Measurements from ENCODE around the gene MED6. TPM values are rescaled to one million over a fixed set of nuclear protein-coding genes. Genes with fewer than 3 reads are reported as not detected.

Gene MED6
- polyA plus RNA-seq, 1 donor from 2014 or later: 46.6 TPM

DNA sequence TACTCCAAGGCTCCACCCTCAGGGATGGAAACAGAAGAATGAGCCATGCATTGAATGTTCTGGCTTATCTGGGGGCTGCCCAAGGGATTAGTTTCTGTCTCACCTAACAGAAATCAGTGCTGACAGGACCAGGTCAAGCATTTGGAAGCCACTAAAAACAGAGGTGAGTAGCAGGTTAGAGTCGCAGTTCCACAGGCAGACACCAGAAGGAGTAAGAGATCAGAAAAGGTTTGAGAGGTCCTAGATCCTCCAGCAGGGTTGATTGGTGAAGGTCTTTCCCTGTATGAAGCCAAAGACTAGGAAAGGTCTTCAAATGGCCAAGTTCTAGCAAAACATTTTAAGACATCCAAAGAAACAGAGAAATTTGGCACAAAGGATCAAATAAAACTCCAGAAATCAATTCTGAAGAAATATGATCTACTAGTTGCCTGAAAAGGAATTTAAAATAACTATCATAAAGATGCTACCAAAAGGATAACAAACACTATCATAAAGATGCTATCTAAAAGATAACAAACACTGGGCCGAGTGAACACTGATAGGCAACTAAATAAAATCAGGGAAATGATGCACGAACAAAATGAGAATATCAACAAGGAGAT lies 21.8 kb upstream of the MED6 start:
- no peaks in the 10 kb centered on the region for H3K9me2 ChIP-seq (ENCODE audit: insufficient read depth, low read length)
- H3F3A ChIP-seq (ENCODE audit: insufficient read depth, low read length, poor library complexity, severe bottlenecking): no peaks in the 10 kb centered on the region
- no peaks in the 10 kb centered on the region for H3K9me3 ChIP-seq (ENCODE audit: low read length)
- no peak overlapping the region for H3K4me3 ChIP-seq (ENCODE audit: low read length)
- TF ChIP-seq RAD21 (conservative IDR thresholded peaks at IDR 0.05): peak; percentile 51
- TF ChIP-seq EP300 (conservative IDR thresholded peaks at IDR 0.05; ENCODE audit: poor library complexity, severe bottlenecking): no peak
- peak; percentile 58 for TF ChIP-seq SMC3 (conservative IDR thresholded peaks at IDR 0.05; ENCODE audit: poor library complexity)
- TF ChIP-seq EZH2 (IDR thresholded peaks at IDR 0.05; ENCODE audit: borderline replicate concordance, insufficient read depth, low read length, poor library complexity, severe bottlenecking): no peak
- TF ChIP-seq POLR2AphosphoS5 (IDR thresholded peaks at IDR 0.05): no peak
- TF ChIP-seq TAF1 (IDR thresholded peaks at IDR 0.05; ENCODE audit: low read depth): no peak
- no peak for TF ChIP-seq MXI1 (conservative IDR thresholded peaks at IDR 0.05; ENCODE audit: poor library complexity, severe bottlenecking)
- TF ChIP-seq, protein P1, sequence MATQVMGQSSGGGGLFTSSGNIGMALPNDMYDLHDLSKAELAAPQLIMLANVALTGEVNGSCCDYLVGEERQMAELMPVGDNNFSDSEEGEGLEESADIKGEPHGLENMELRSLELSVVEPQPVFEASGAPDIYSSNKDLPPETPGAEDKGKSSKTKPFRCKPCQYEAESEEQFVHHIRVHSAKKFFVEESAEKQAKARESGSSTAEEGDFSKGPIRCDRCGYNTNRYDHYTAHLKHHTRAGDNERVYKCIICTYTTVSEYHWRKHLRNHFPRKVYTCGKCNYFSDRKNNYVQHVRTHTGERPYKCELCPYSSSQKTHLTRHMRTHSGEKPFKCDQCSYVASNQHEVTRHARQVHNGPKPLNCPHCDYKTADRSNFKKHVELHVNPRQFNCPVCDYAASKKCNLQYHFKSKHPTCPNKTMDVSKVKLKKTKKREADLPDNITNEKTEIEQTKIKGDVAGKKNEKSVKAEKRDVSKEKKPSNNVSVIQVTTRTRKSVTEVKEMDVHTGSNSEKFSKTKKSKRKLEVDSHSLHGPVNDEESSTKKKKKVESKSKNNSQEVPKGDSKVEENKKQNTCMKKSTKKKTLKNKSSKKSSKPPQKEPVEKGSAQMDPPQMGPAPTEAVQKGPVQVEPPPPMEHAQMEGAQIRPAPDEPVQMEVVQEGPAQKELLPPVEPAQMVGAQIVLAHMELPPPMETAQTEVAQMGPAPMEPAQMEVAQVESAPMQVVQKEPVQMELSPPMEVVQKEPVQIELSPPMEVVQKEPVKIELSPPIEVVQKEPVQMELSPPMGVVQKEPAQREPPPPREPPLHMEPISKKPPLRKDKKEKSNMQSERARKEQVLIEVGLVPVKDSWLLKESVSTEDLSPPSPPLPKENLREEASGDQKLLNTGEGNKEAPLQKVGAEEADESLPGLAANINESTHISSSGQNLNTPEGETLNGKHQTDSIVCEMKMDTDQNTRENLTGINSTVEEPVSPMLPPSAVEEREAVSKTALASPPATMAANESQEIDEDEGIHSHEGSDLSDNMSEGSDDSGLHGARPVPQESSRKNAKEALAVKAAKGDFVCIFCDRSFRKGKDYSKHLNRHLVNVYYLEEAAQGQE (IDR thresholded peaks at IDR 0.05; ENCODE audit: borderline replicate concordance): no peak
- TF ChIP-seq, protein P2, sequence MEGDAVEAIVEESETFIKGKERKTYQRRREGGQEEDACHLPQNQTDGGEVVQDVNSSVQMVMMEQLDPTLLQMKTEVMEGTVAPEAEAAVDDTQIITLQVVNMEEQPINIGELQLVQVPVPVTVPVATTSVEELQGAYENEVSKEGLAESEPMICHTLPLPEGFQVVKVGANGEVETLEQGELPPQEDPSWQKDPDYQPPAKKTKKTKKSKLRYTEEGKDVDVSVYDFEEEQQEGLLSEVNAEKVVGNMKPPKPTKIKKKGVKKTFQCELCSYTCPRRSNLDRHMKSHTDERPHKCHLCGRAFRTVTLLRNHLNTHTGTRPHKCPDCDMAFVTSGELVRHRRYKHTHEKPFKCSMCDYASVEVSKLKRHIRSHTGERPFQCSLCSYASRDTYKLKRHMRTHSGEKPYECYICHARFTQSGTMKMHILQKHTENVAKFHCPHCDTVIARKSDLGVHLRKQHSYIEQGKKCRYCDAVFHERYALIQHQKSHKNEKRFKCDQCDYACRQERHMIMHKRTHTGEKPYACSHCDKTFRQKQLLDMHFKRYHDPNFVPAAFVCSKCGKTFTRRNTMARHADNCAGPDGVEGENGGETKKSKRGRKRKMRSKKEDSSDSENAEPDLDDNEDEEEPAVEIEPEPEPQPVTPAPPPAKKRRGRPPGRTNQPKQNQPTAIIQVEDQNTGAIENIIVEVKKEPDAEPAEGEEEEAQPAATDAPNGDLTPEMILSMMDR (IDR thresholded peaks at IDR 0.05; ENCODE audit: poor library complexity, severe bottlenecking): peak; percentile 48
- H3K4me2 ChIP-seq (ENCODE audit: low read length): no peak overlapping the region
- H4K20me1 ChIP-seq (ENCODE audit: insufficient read depth): no peaks in the 10 kb centered on the region
- H3K27ac ChIP-seq (ENCODE audit: low read length): no peak overlapping the region
- no peaks in the 10 kb centered on the region for H3K79me2 ChIP-seq (replicated peaks; ENCODE audit: insufficient read depth, low read length)
- no peak overlapping the region for H3K9ac ChIP-seq (ENCODE audit: low read length)
- H2AFZ ChIP-seq (ENCODE audit: low read depth, low read length): no peak overlapping the region
- H3K27me3 ChIP-seq (ENCODE audit: insufficient read depth, low read depth, low read length): no peaks in the 10 kb centered on the region
- no peaks in the 10 kb centered on the region for H3K36me3 ChIP-seq (ENCODE audit: insufficient read depth, low read length)

DNA sequence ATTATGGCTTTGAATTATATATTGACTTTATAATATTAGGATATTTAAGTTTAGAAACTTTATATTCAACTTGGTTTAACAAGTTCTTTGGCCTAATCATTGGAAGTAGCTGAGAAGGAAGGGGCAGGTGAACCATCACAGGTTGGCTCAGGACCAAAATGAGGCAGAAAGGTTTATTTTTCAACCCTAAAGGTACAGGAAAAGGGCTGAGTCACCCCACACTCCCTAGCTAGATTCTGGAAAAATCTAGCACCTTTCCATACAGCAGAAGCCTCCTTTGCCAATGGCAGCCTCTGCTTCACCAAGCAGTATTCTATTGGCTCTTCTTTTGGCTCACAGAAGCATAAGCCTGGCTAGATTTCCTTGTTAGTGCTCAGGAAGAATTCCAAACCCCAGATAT lies 19.3 kb upstream of the MED6 start:
- no peaks in the 10 kb centered on the region for H3F3A ChIP-seq (ENCODE audit: insufficient read depth, low read length, poor library complexity, severe bottlenecking)
- no peaks in the 10 kb centered on the region for H3K79me2 ChIP-seq (replicated peaks; ENCODE audit: insufficient read depth, low read length)
- H3K4me2 ChIP-seq (ENCODE audit: low read length): no peak overlapping the region
- no peaks in the 10 kb centered on the region for H3K9me2 ChIP-seq (ENCODE audit: insufficient read depth, low read length)
- no peak overlapping the region for H3K4me3 ChIP-seq (ENCODE audit: low read length)
- TF ChIP-seq, protein P2 (IDR thresholded peaks at IDR 0.05; ENCODE audit: poor library complexity, severe bottlenecking): no peak
- TF ChIP-seq, protein P1 (IDR thresholded peaks at IDR 0.05; ENCODE audit: borderline replicate concordance): no peak
- no peak for TF ChIP-seq TAF1 (IDR thresholded peaks at IDR 0.05; ENCODE audit: low read depth)
- TF ChIP-seq RAD21 (conservative IDR thresholded peaks at IDR 0.05): no peak
- no peak for TF ChIP-seq EP300 (conservative IDR thresholded peaks at IDR 0.05; ENCODE audit: poor library complexity, severe bottlenecking)
- TF ChIP-seq MXI1 (conservative IDR thresholded peaks at IDR 0.05; ENCODE audit: poor library complexity, severe bottlenecking): no peak
- TF ChIP-seq POLR2AphosphoS5 (IDR thresholded peaks at IDR 0.05): no peak
- no peak for TF ChIP-seq SMC3 (conservative IDR thresholded peaks at IDR 0.05; ENCODE audit: poor library complexity)
- TF ChIP-seq EZH2 (IDR thresholded peaks at IDR 0.05; ENCODE audit: borderline replicate concordance, insufficient read depth, low read length, poor library complexity, severe bottlenecking): no peak
- H3K36me3 ChIP-seq (ENCODE audit: insufficient read depth, low read length): no peaks in the 10 kb centered on the region
- no peak overlapping the region for H2AFZ ChIP-seq (ENCODE audit: low read depth, low read length)
- H3K27ac ChIP-seq (ENCODE audit: low read length): no peak overlapping the region
- H3K9ac ChIP-seq (ENCODE audit: low read length): no peak overlapping the region
- H3K27me3 ChIP-seq (ENCODE audit: insufficient read depth, low read depth, low read length): no peaks in the 10 kb centered on the region
- H4K20me1 ChIP-seq (ENCODE audit: insufficient read depth): no peaks in the 10 kb centered on the region
- H3K9me3 ChIP-seq (ENCODE audit: low read length): no peaks in the 10 kb centered on the region
